Measurements from ENCODE around the gene DZIP1.
"Not testable (repeated sequence)": the region's sequence is repeated elsewhere in the genome, so short reads cannot be mapped to it uniquely, and the experiment has no call there.

The DZIP1 gene

GRCh38 chr13:95644601-95645052 is at the start of gene DZIP1:
Gene DZIP1, minus strand, starts transcription at chr13:95644706. Its CDS starts 2,677 bp downstream, at chr13:95642029.
- peak within 1 kb of the TSS; percentile 77 for H3K4me3 ChIP-seq (ENCODE audit: low read depth, low read length)
- DNase-seq (ENCODE audit: low read depth) = peak; percentile 89
- no peak for TF ChIP-seq CTCF (conservative IDR thresholded peaks at IDR 0.05; ENCODE audit: low read depth, low read length)

GRCh38 chr13:95690986-95691385 is 46.5 kb upstream of the DZIP1 start:
- not testable (repeated sequence) for H3K4me3 ChIP-seq (ENCODE audit: low read depth, low read length); DNase-seq (ENCODE audit: low read depth)

- DNase-seq (ENCODE audit: low read depth) = no peak
- no peak overlapping the region for H3K4me3 ChIP-seq (ENCODE audit: low read depth, low read length)
- no peak for TF ChIP-seq CTCF (conservative IDR thresholded peaks at IDR 0.05; ENCODE audit: low read depth, low read length)
These were observed 45.0 kb upstream of the DZIP1 start for GRCh38 chr13:95689582-95689926.

- DNase-seq (ENCODE audit: low read depth); H3K4me3 ChIP-seq (ENCODE audit: low read depth, low read length): not testable (repeated sequence)
These were observed 40.5 kb upstream of the DZIP1 start for GRCh38 chr13:95684960-95685359.

GRCh38 chr13:95684418-95684817 is 39.9 kb upstream of the DZIP1 start:
- no peak for DNase-seq (ENCODE audit: low read depth)
- TF ChIP-seq CTCF (conservative IDR thresholded peaks at IDR 0.05; ENCODE audit: low read depth, low read length) = no peak
- H3K4me3 ChIP-seq (ENCODE audit: low read depth, low read length) = no peak overlapping the region

GRCh38 chr13:95679722-95680121 is 35.2 kb upstream of the DZIP1 start:
- no peak for DNase-seq (ENCODE audit: low read depth)
- TF ChIP-seq CTCF (conservative IDR thresholded peaks at IDR 0.05; ENCODE audit: low read depth, low read length) = no peak
- H3K4me3 ChIP-seq (ENCODE audit: low read depth, low read length) = no peak overlapping the region

- no peak for DNase-seq (ENCODE audit: low read depth)
- peak overlapping the region; percentile 4 for H3K4me3 ChIP-seq (ENCODE audit: low read depth, low read length)
- no peak for TF ChIP-seq CTCF (conservative IDR thresholded peaks at IDR 0.05; ENCODE audit: low read depth, low read length)
These were observed 34.5 kb upstream of the DZIP1 start for GRCh38 chr13:95678967-95679366.

GRCh38 chr13:95677564-95678266 is 33.2 kb upstream of the DZIP1 start:
- H3K4me3 ChIP-seq (ENCODE audit: low read depth, low read length) = peak overlapping the region; percentile 89
- DNase-seq (ENCODE audit: low read depth) = peak; percentile 34
- TF ChIP-seq CTCF (conservative IDR thresholded peaks at IDR 0.05; ENCODE audit: low read depth, low read length) = no peak
